Trophoblast cell (in vitro differentiated cells and primary cell): Measurements from ENCODE around the gene GULP1.

Source experiments
- DNase-seq, 2 donors: peaks; one replicate each; pipeline ENCODE4 v3.0.0-alpha.2; 2016
- H2AFZ ChIP-seq: 2 replicates; pipeline ENCODE4 v1.6.1; 2013; ENCODE audit warnings: low read length, moderate library complexity, mild to moderate bottlenecking; ENCODE audit not compliant: insufficient read depth, poor library complexity
- H2AK5ac ChIP-seq: 2 replicates; pipeline ENCODE4 v1.6.1; 2013; ENCODE audit warnings: mild to moderate bottlenecking, low read length
- H2BK120ac ChIP-seq: 2 replicates; pipeline ENCODE4 v1.6.1; 2013; ENCODE audit warnings: low read length, mild to moderate bottlenecking, moderate library complexity; ENCODE audit not compliant: insufficient read depth, poor library complexity
- H2BK12ac ChIP-seq: 2 replicates; pipeline ENCODE4 v1.6.1; 2013; ENCODE audit warnings: mild to moderate bottlenecking, low read length, moderate library complexity
- H2BK5ac ChIP-seq: 2 replicates; pipeline ENCODE4 v1.6.1; 2013; ENCODE audit warnings: low read length, low read depth, moderate library complexity, mild to moderate bottlenecking; ENCODE audit not compliant: poor library complexity
- H3K14ac ChIP-seq: 2 replicates; pipeline ENCODE4 v1.6.1; 2013; ENCODE audit warnings: mild to moderate bottlenecking, low read length
- H3K18ac ChIP-seq: 2 replicates; pipeline ENCODE4 v1.6.1; 2013; ENCODE audit warnings: mild to moderate bottlenecking, low read length
- H3K23ac ChIP-seq: 2 replicates; pipeline ENCODE4 v1.6.1; 2013; ENCODE audit warnings: low read length
- H3K27ac ChIP-seq: 2 replicates; pipeline ENCODE4 v1.5.1; 2013; ENCODE audit warnings: low read depth, mild to moderate bottlenecking, inconsistent platforms, low read length, moderate library complexity
- H3K27me3 ChIP-seq: 2 replicates; pipeline ENCODE4 v1.6.1; 2013; ENCODE audit warnings: inconsistent platforms, mild to moderate bottlenecking, low read length, moderate library complexity; ENCODE audit not compliant: insufficient read depth
- H3K36me3 ChIP-seq, 2 experiments: 1 replicate in 1 of 2; 2 replicates in 1 of 2; pipeline ENCODE4 v1.6.1; 2013; ENCODE audit warnings: low read length in 2 of 2, mild to moderate bottlenecking in 2 of 2, moderate library complexity in 1 of 2; ENCODE audit not compliant: insufficient read depth in 2 of 2, control insufficient read depth in 1 of 2
- H3K4ac ChIP-seq: 2 replicates; pipeline ENCODE4 v1.6.1; 2013; ENCODE audit warnings: low read depth, mild to moderate bottlenecking, low read length, moderate library complexity
- H3K4me1 ChIP-seq, 2 experiments: 1 replicate in 1 of 2; 2 replicates in 1 of 2; pipeline ENCODE4 v1.6.1; 2013; ENCODE audit warnings: low read length in 2 of 2, mild to moderate bottlenecking in 2 of 2, moderate library complexity in 1 of 2; ENCODE audit not compliant: insufficient read depth in 2 of 2, control insufficient read depth in 1 of 2
- H3K4me2 ChIP-seq: 2 replicates; pipeline ENCODE4 v1.6.1; 2013; ENCODE audit warnings: inconsistent platforms, mild to moderate bottlenecking, low read length, moderate library complexity
- H3K4me3 ChIP-seq: 2 replicates; pipeline ENCODE4 v1.5.1; 2013; ENCODE audit warnings: mild to moderate bottlenecking, low read depth, low read length, inconsistent platforms
- H3K79me1 ChIP-seq: one replicate; pipeline ENCODE4 v1.6.1; 2013; ENCODE audit warnings: low read length
- H3K79me2 ChIP-seq: 2 replicates; pipeline ENCODE4 v1.6.1; 2013; ENCODE audit warnings: low read length, mild to moderate bottlenecking; ENCODE audit not compliant: control insufficient read depth, insufficient read depth, poor library complexity
- H3K9ac ChIP-seq: 2 replicates; pipeline ENCODE4 v1.6.1; 2013; ENCODE audit warnings: mild to moderate bottlenecking, low read length
- H3K9me3 ChIP-seq: 2 replicates; pipeline ENCODE4 v1.6.1; 2013; ENCODE audit warnings: low read depth, mild to moderate bottlenecking, control low read depth, inconsistent platforms, low read length; ENCODE audit not compliant: insufficient read depth
- H4K12ac ChIP-seq: 2 replicates; pipeline ENCODE4 v1.6.1; 2013; ENCODE audit warnings: low read depth, mild to moderate bottlenecking, low read length, moderate library complexity
- H4K8ac ChIP-seq: 2 replicates; pipeline ENCODE4 v1.6.1; 2013; ENCODE audit warnings: low read depth, mild to moderate bottlenecking, low read length, moderate library complexity
- H4K91ac ChIP-seq: one replicate; pipeline ENCODE4 v1.6.1; 2013; ENCODE audit warnings: low read depth, mild to moderate bottlenecking, low read length, moderate library complexity
- WGBS: extraction: QIAGEN DNeasy Blood & Tissue Kit; methylation state at CpG from one replicate; pipeline ENCODE4 v1.1.7; 2013; ENCODE audit warnings: missing lambda C conversion rate; ENCODE audit not compliant: insufficient read length, insufficient coverage; ENCODE audit errors: extremely low coverage; 5-methylcytosine and 5-hydroxymethylcytosine counted together

Gene GULP1

GRCh38 chr2:188622601-188623260 lies 331.1 kb downstream of the GULP1 start:
- Histone ChIP-seq H3K79me2 (no peaks in the 10 kb centered on the region), H2BK120ac (no peak overlapping the region), H2BK12ac (no peak overlapping the region), H3K4me1 (no peaks in the 10 kb centered on the region), H3K18ac (no peak overlapping the region), H2AFZ (no peak overlapping the region), H3K4me2 (no peak overlapping the region), H3K4me3 (no peak overlapping the region), H3K9me3 (peaks cover 5% of the 10 kb centered on the region), H4K91ac (no peak overlapping the region), H3K14ac (no peak overlapping the region), H4K12ac (no peak overlapping the region), H3K27me3 (no peaks in the 10 kb centered on the region), H3K23ac (no peak overlapping the region), H3K9ac (no peak overlapping the region), H2AK5ac (no peak overlapping the region), H3K4ac (no peak overlapping the region), H4K8ac (no peak overlapping the region), H2BK5ac (no peak overlapping the region), H3K36me3 (no peaks in the 10 kb centered on the region), H3K79me1 (no peaks in the 10 kb centered on the region), H3K27ac (no peak overlapping the region)
- no peak for DNase-seq
- no CpG with 5 or more reads among the region's 3 CpGs for WGBS

- no peak overlapping the region for H4K8ac ChIP-seq
- no peak overlapping the region for H3K27ac ChIP-seq
- H3K14ac ChIP-seq, result no peak overlapping the region
- H3K4ac ChIP-seq, result no peak overlapping the region
- DNase-seq, result no peak
- H3K79me1 ChIP-seq, result no peaks in the 10 kb centered on the region
- H3K9ac ChIP-seq, result no peak overlapping the region
- H2BK5ac ChIP-seq, result no peak overlapping the region
- H3K4me3 ChIP-seq, result no peak overlapping the region
- H3K4me2 ChIP-seq, result no peak overlapping the region
- H3K36me3 ChIP-seq, result no peaks in the 10 kb centered on the region
- no peak overlapping the region for H2BK120ac ChIP-seq
- H3K9me3 ChIP-seq, result peaks cover 5% of the 10 kb centered on the region
- H2AFZ ChIP-seq, result no peak overlapping the region
- no peak overlapping the region for H3K23ac ChIP-seq
- no peaks in the 10 kb centered on the region for H3K4me1 ChIP-seq
- H2BK12ac ChIP-seq, result no peak overlapping the region
- H3K18ac ChIP-seq, result no peak overlapping the region
- WGBS, result no CpG with 5 or more reads among the region's 4 CpGs
- H3K27me3 ChIP-seq, result no peaks in the 10 kb centered on the region
- no peak overlapping the region for H2AK5ac ChIP-seq
- H3K79me2 ChIP-seq, result no peaks in the 10 kb centered on the region
- H4K91ac ChIP-seq, result no peak overlapping the region
- no peak overlapping the region for H4K12ac ChIP-seq
These were observed 332.4 kb downstream of the GULP1 start for GRCh38 chr2:188623995-188624643.

- no CpG with 5 or more reads among the region's 3 CpGs for WGBS
- H3K36me3 ChIP-seq, result no peaks in the 10 kb centered on the region
- no peak overlapping the region for H3K4me3 ChIP-seq
These were observed 335.8 kb downstream of the GULP1 start for GRCh38 chr2:188627471-188627870.

GRCh38 chr2:188628989-188629752 lies 337.5 kb downstream of the GULP1 start:
- Histone ChIP-seq H3K18ac (no peak overlapping the region), H3K9ac (no peak overlapping the region), H3K4me2 (no peak overlapping the region), H4K12ac (no peak overlapping the region), H3K79me2 (no peaks in the 10 kb centered on the region), H4K91ac (no peak overlapping the region), H3K27ac (peak overlapping the region; percentile 1), H3K36me3 (no peaks in the 10 kb centered on the region), H2BK120ac (peak overlapping the region; percentile 30), H2AFZ (no peak overlapping the region), H3K27me3 (no peaks in the 10 kb centered on the region), H4K8ac (peak overlapping the region; percentile 46), H2BK5ac (peak overlapping the region; percentile 73), H3K9me3 (no peaks in the 10 kb centered on the region), H3K4me3 (no peak overlapping the region), H2AK5ac (no peak overlapping the region), H2BK12ac (peak overlapping the region; percentile 32), H3K4me1 (peaks cover 0 to 6% of the 10 kb centered on the region in 2 experiments), H3K23ac (no peak overlapping the region), H3K4ac (no peak overlapping the region), H3K79me1 (peaks cover 5% of the 10 kb centered on the region), H3K14ac (no peak overlapping the region)
- no CpG with 5 or more reads among the region's 4 CpGs for WGBS
- DNase-seq, result peak; percentile 34 to 78

More at GRCh38 chr2:188627471-188627870, 335.8 kb downstream of the GULP1 start:
- Histone ChIP-seq H3K9ac (no peak overlapping the region), H3K4me1 (peaks cover 0 to 6% of the 10 kb centered on the region in 2 experiments), H3K79me2 (no peaks in the 10 kb centered on the region), H3K18ac (no peak overlapping the region), H3K14ac (no peak overlapping the region), H3K23ac (no peak overlapping the region), H2BK5ac (no peak overlapping the region), H3K4ac (no peak overlapping the region), H3K27me3 (no peaks in the 10 kb centered on the region), H2BK120ac (no peak overlapping the region), H2BK12ac (no peak overlapping the region), H2AFZ (no peak overlapping the region), H4K12ac (no peak overlapping the region), H3K79me1 (peaks cover 5% of the 10 kb centered on the region), H3K4me2 (no peak overlapping the region), H4K91ac (no peak overlapping the region), H3K9me3 (no peaks in the 10 kb centered on the region), H3K27ac (no peak overlapping the region), H4K8ac (no peak overlapping the region), H2AK5ac (no peak overlapping the region)
- no peak for DNase-seq
